HG02973 (cell line): ENCODE data around the gene GRM5.

ENCODE experiments used
- ATAC-seq: cut with Tn5 transposase; IDR thresholded peaks from one replicate; pipeline ENCODE4 v1.9.1; 2021; ENCODE audit warnings: moderate library complexity; ENCODE audit not compliant: unreplicated experiment

GRM5 gene

DNA sequence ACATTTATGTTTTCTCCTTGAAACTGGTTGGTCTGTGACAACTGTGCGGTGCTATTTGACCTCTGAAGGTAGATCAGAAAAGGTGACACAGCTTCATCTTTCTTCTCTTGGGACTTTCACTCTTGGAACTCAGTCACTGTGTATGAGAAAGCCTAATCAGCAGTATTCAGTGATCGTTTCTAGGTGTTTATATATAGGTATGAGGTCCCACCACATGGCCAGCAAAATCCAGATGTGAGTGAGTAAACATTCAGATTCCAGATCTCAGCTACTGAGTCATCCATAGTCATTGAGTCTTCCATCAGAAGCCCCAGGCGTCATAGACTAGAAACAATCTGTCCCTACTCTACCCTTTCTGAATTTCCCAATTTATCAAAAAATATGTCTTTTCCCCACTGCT, 610.9 kb downstream of the GRM5 start:
- no peak for ATAC-seq
